GM12892 (cell line): ENCODE measurements around the gene CORO2B.

Experiments
- POLR2A ChIP-seq: IDR thresholded peaks from 2 replicates; pipeline ENCODE4 v1.6.1; 2011; ENCODE audit warnings: low read depth, low read length, control low read depth
- POLR2AphosphoS5 ChIP-seq: IDR thresholded peaks from 2 replicates; pipeline ENCODE4 v1.6.1; 2011; ENCODE audit warnings: low read depth, low read length, control low read depth
- TAF1 ChIP-seq: IDR thresholded peaks from 2 replicates; pipeline ENCODE4 v1.6.1; 2011; ENCODE audit warnings: low read depth, mild to moderate bottlenecking, control low read depth, low read length, borderline replicate concordance

DNA sequence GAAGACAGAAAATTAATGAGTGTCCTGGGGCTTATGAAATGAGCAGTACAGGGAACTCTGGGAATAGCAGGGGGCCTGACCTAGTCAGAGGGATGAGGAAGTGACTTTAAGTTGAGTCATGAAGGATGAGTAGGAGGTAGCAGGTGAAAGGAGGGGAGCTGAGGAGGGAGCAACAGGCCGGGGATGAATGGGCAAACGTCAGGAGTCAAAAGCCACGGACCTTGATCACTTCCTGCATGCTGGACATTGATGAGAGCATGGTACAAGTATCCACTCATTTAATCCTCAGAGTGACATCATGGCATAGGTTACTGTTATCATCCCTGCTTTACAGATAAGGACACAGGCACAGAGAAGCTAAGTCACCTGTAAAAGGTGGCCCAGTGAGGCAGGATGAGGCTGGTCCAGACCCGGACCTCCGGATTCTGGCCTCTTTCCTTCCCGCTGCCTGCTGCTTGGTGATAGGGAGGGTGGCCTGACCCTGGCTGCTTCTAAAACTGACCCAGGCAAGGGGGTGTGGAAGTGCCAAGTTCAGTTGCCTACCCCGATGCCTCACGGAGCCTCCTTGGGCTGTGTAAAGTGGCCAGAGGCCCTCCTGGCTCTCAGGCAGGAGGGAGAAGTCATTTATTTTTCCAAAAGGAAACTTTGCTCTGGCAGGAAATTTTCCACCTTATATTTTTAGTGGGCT is 7.6 kb downstream of the CORO2B start:
- TF ChIP-seq TAF1 (no peak), POLR2A (no peak), POLR2AphosphoS5 (no peak)
